Mucosa of rectum (tissue), 2 donors: Measurements from ENCODE around the gene ITGA2.

Experiments
- H3K27ac ChIP-seq, 2 donors: one replicate each; pipeline ENCODE4 v1.7.0; 2013; ENCODE audit warnings: inconsistent platforms in 2 of 2, low read depth in 2 of 2, low read length in 2 of 2
- H3K27me3 ChIP-seq, 2 donors: one replicate each; pipeline ENCODE4 v1.7.0; 2013; ENCODE audit warnings: low read length in 2 of 2; ENCODE audit not compliant: control insufficient read depth in 2 of 2, insufficient read depth in 2 of 2
- H3K36me3 ChIP-seq, 2 donors: one replicate each; pipeline ENCODE4 v1.7.0; 2013; ENCODE audit warnings: low read length in 2 of 2; ENCODE audit not compliant: control insufficient read depth in 2 of 2, insufficient read depth in 2 of 2
- H3K4me1 ChIP-seq, 2 donors: one replicate each; pipeline ENCODE4 v1.7.0; 2013; ENCODE audit warnings: low read length in 2 of 2, mild to moderate bottlenecking in 1 of 2; ENCODE audit not compliant: control insufficient read depth in 2 of 2, insufficient read depth in 2 of 2
- H3K4me3 ChIP-seq, 2 donors: one replicate each; pipeline ENCODE4 v1.7.0; 2013; ENCODE audit warnings: low read length in 2 of 2
- H3K9ac ChIP-seq, 2 donors: one replicate each; pipeline ENCODE4 v1.7.0; 2013; ENCODE audit warnings: low read length in 2 of 2, low read depth in 1 of 2, mild to moderate bottlenecking in 1 of 2
- H3K9me3 ChIP-seq, 2 donors: one replicate each; pipeline ENCODE4 v1.7.0; 2013; ENCODE audit warnings: low read length in 2 of 2; ENCODE audit not compliant: control insufficient read depth in 2 of 2
- donor health status: healthy.
- donor health status: Normal muscosa, but diverticular disease.

The ITGA2 gene

DNA sequence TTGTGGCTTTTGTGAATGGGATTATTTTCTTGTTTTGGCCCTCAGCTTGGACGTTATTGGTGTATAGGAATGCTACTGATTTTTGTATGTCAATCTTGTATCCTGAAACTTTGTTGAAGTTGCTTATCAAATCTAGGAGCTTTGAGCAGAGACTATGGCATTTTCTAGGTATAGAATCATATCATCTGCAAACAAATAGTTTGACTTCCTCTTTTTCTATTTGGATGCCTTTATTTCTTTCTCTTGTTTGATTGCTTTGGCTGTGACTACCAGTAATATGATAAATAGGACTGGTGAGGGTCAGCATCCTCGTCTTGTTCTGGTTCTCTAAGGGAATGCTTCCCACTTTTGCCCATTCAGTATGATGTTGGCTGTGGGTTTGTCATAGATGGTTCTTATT lies 24.7 kb downstream of the ITGA2 start:
- H3K4me3 ChIP-seq: no peak overlapping the region
- no peaks in the 10 kb centered on the region for H3K36me3 ChIP-seq
- H3K27me3 ChIP-seq: no peaks in the 10 kb centered on the region
- H3K9me3 ChIP-seq: no peaks in the 10 kb centered on the region
- no peak overlapping the region for H3K9ac ChIP-seq
- H3K4me1 ChIP-seq: no peaks in the 10 kb centered on the region
- no peak overlapping the region for H3K27ac ChIP-seq

DNA sequence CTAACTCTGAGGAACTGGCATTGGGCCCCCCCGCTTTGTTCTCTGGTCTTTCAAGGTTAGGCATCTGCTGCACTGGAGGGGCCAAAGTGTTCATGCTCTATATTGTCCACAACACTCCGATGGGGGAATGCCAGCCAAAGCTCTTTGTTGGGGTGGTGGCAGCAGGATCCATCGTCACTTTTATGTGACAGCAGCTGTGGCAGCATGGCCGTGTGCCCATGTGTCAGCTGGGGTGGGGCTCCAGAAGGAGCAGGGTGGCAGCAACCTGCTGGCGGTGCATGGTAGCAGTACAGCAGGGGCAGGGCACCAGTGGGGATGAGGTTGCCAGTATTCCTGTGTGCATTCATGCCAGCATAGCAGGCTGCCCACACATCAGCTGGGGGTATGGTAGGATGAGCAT lies 28.2 kb downstream of the ITGA2 start:
- Histone ChIP-seq H3K27ac (no peak overlapping the region), H3K27me3 (no peaks in the 10 kb centered on the region), H3K4me1 (no peaks in the 10 kb centered on the region), H3K9me3 (no peaks in the 10 kb centered on the region), H3K4me3 (no peak overlapping the region), H3K36me3 (no peaks in the 10 kb centered on the region), H3K9ac (no peak overlapping the region)

DNA sequence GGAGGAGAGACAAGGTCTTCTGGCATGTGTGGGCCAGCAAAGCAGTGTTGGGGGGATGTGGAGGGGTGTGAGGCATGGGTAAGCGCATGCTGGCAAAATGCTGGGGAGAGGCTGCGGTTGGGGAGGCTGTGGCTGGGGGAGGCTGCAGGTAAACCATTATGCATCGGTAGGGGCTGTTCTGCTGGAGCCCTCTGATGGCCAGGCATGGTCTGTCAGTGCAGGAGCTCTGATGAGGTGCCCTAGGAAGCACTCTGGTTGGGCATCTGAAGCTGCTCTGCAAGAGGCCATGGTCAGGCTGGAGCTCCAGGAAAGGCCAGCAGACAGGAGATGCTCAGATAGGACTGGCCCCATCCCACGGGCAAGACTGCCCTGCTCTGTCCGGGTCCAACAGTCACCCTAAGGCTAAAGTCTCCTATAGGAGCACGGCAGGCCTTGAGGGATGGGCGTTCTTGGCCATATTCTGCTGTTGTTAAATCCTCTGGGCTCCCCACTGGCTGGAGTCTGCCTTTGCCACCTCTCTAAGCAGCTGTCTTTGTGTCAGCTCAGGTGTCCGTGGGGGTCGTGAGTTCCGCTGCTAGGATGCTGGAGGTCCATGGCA lies 28.7 kb downstream of the ITGA2 start:
- Histone ChIP-seq H3K4me1 (no peaks in the 10 kb centered on the region), H3K27ac (no peak overlapping the region), H3K27me3 (no peaks in the 10 kb centered on the region), H3K36me3 (no peaks in the 10 kb centered on the region), H3K4me3 (no peak overlapping the region), H3K9me3 (no peaks in the 10 kb centered on the region), H3K9ac (no peak overlapping the region)

DNA sequence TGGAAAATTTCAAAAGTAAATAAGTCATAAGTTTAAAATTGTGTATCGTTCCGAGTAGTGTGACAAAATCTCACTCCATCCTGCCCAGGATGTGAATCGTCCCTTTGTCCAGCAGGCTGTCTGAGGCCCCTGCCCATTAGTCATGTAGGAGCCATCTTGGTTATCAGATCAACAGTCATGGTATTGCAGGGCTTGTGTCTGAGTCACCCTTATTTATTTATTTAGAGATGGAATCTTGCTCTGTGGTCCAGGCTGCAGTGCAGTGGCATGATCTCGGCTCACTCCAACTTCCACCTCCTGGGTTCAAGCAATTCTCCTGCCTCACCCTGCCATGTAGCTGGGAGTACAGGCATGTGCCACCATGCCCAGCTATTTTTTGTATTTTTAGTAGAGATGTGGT lies 30.2 kb downstream of the ITGA2 start:
- Histone ChIP-seq H3K36me3 (no peaks in the 10 kb centered on the region), H3K27ac (no peak overlapping the region), H3K4me3 (no peak overlapping the region), H3K9me3 (no peaks in the 10 kb centered on the region), H3K27me3 (no peaks in the 10 kb centered on the region), H3K4me1 (no peaks in the 10 kb centered on the region), H3K9ac (no peak overlapping the region)

DNA sequence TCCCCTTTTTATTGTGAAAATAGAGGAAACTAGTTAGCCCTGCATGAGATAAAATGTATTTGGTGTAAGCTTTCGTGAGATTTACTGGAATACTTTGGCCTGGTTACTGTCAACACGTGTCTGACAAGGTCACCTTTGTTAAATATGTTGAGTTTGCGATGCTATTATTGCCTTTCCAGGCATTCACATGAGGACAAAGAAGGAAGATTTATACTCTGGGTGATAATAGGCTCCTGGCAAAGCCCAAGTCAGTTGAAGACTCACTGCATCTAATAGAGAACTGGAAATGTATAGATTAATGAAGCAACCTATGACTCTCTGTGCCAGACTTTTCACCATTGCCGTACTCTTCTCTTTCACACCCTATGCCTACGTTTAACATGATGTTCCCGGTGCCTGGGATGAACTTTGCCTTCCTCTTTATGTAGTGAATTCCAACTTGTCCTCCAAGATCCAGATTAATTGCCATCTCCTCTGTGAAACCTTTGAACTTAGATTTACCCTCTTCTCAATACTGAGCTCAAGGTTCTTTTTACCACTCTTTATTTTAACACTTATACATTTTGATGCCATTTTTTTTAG lies 33.9 kb downstream of the ITGA2 start:
- no peaks in the 10 kb centered on the region for H3K36me3 ChIP-seq
- no peak overlapping the region for H3K27ac ChIP-seq
- no peaks in the 10 kb centered on the region for H3K4me1 ChIP-seq
- H3K9me3 ChIP-seq: no peaks in the 10 kb centered on the region
- no peak overlapping the region for H3K4me3 ChIP-seq
- no peak overlapping the region for H3K9ac ChIP-seq
- H3K27me3 ChIP-seq: no peaks in the 10 kb centered on the region

DNA sequence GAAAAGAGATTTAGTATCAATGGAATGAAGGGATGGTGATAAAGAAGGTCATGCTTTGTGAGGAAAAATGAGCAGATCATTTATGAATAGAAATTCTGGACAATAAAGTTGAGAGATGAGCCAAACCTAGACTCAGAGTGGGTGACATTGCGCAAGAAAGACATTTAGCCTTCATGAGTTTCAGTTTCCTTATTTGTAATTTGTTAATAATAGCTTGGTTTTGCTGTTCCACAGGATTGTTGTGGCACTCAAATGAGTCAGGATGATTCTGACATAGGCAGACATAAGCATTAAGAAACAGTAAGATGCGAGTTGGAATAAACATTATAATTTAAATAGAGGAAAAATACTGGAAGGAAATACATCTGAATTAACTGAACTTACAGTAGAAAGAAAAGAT lies 34.8 kb downstream of the ITGA2 start:
- Histone ChIP-seq H3K36me3 (no peaks in the 10 kb centered on the region), H3K9ac (no peak overlapping the region), H3K9me3 (no peaks in the 10 kb centered on the region), H3K4me3 (no peak overlapping the region), H3K27ac (no peak overlapping the region), H3K4me1 (no peaks in the 10 kb centered on the region), H3K27me3 (no peaks in the 10 kb centered on the region)

DNA sequence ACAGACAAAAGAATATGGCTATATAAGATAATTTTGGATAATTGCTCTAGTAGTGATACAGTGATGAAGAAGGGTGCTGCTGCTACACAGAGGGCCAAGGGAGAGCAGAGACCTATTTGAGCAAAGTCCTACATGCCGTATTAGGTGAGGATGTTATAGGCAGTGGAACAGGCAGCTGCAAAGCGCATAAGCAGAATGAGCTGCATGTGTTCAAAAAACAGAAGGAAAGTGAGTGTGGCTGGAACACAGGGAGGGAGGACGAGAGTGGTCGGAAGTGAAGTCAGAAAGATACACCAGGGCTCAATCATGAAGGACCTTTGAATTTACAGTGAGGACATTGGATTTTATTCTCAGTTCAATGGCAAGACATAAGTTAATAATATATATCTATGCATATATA lies 35.4 kb downstream of the ITGA2 start:
- no peak overlapping the region for H3K27ac ChIP-seq
- no peaks in the 10 kb centered on the region for H3K9me3 ChIP-seq
- no peaks in the 10 kb centered on the region for H3K4me1 ChIP-seq
- H3K4me3 ChIP-seq: no peak overlapping the region
- no peak overlapping the region for H3K9ac ChIP-seq
- no peaks in the 10 kb centered on the region for H3K36me3 ChIP-seq
- H3K27me3 ChIP-seq: no peaks in the 10 kb centered on the region

DNA sequence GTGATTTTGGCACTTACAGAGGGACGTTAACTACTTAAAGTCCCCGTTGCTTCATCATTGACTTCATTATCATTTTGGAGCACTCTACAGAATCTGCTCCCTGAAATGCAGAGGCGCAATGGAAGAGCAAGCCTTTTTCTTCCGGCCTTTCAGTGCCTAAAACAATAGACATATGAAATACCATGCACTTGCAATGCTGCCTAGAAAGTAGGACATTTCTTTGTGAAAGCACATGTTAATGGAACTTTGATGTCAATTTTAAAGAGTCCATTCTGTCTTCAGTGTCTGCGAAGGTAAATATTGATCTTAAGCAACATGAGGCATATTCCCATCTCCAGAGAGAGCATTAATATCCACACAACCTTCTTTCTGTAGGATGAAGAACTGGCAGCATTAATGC lies 36.3 kb downstream of the ITGA2 start:
- Histone ChIP-seq H3K4me3 (no peak overlapping the region), H3K4me1 (peaks cover under 1% of the 10 kb centered on the region in 2 donors), H3K27me3 (no peaks in the 10 kb centered on the region), H3K9me3 (no peaks in the 10 kb centered on the region), H3K9ac (no peak overlapping the region), H3K27ac (no peak overlapping the region), H3K36me3 (no peaks in the 10 kb centered on the region)

DNA sequence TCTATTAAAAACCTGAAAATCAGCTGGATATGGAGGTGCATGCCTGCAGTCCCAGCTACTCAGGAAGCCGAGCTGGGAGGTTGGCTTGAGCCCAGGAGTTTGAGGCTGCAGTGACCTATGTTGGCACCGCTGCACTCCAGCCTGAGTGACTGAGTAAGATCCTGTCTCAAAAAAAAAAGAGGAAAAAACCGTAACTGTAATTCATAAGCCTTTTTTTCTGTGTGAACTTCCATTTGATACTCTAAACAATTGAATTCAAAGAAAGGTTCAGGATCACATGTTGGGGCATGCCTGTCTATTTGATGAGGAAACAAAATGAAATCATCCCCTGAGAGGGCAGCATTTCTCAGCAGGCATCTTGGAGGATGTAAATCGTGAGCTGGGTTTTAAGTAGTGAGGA lies 38.8 kb downstream of the ITGA2 start:
- Histone ChIP-seq H3K4me3 (no peak overlapping the region), H3K36me3 (no peaks in the 10 kb centered on the region), H3K9me3 (no peaks in the 10 kb centered on the region), H3K27ac (no peak overlapping the region), H3K4me1 (peaks cover 8 to 13% of the 10 kb centered on the region in 2 donors), H3K9ac (no peak overlapping the region), H3K27me3 (no peaks in the 10 kb centered on the region)

DNA sequence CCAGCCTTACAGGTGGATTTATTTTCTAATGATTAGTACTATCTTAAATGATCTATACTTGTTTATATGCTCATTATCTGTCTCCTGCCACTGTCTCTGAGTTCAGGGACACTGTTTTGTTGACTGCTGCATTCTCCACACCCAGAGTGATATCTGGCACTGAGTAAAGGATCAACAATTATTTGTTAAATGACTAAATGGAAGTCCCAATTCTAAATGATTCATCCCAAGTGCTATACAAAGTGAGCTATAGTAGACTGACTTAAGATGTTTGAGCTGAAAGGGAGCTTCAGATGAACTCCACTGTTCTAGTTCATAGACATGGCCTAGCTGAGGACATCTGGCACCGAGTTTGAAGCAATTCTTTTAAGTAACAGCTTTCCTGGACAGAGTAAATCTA lies 40.5 kb downstream of the ITGA2 start:
- Histone ChIP-seq H3K27me3 (no peaks in the 10 kb centered on the region), H3K4me1 (peaks cover 8 to 13% of the 10 kb centered on the region in 2 donors), H3K9ac (no peak overlapping the region)

More for the DNA sequence above, 40.5 kb downstream of the ITGA2 start:
- H3K27ac ChIP-seq: no peak overlapping the region
- no peak overlapping the region for H3K4me3 ChIP-seq
- no peaks in the 10 kb centered on the region for H3K36me3 ChIP-seq
- no peaks in the 10 kb centered on the region for H3K9me3 ChIP-seq
